GM19025 (cell line): ENCODE results near the gene ZFAND3.
"Not testable (repeated sequence)": the region's sequence is repeated elsewhere in the genome, so short reads cannot be mapped to it uniquely, and the experiment has no call there.

Experiments
- ATAC-seq: cut with Tn5 transposase; IDR thresholded peaks from one replicate; pipeline ENCODE4 v1.9.1; 2021; ENCODE audit warnings: mild to moderate bottlenecking, low read depth, moderate library complexity; ENCODE audit not compliant: unreplicated experiment

ZFAND3 gene

DNA sequence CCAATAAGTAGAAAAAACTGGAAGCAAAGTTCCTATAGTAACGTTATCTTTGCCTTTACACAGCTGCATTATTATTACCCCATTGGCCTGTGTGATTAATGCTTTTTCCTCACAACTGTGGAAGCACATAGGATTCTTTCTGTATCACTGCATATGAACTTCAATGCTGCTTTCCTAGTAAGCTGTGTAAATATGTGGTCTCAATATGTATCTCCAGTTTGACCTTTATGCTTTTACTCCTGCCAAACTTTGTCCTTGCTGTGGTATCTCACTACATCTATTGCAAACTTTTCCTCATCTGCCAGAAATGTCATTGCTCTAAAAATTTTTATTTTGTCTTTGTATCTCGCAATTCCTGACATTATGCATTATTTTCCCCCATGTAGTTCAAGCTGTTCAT, 168.6 kb downstream of the ZFAND3 start:
- no peak for ATAC-seq

DNA sequence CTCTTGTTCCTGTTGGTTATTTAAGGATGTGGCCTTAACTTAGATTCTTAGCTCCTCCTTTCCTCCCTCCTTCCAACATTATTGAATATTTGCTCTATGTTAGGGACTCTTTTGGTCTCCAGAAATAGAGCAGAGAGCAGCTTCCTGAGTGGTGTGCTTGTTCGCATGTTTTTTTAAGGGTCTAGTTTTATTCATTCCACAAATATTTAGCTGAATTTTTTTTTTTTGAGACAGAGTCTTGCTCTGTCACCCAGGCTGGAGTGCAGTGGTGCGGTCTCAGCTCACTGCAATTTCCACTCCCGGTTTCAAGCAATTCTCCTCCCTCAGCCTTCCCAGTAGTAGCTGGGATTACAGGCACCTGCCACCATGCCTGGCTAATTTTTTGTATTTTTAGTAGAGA, 169.2 kb downstream of the ZFAND3 start:
- ATAC-seq, result no peak

DNA sequence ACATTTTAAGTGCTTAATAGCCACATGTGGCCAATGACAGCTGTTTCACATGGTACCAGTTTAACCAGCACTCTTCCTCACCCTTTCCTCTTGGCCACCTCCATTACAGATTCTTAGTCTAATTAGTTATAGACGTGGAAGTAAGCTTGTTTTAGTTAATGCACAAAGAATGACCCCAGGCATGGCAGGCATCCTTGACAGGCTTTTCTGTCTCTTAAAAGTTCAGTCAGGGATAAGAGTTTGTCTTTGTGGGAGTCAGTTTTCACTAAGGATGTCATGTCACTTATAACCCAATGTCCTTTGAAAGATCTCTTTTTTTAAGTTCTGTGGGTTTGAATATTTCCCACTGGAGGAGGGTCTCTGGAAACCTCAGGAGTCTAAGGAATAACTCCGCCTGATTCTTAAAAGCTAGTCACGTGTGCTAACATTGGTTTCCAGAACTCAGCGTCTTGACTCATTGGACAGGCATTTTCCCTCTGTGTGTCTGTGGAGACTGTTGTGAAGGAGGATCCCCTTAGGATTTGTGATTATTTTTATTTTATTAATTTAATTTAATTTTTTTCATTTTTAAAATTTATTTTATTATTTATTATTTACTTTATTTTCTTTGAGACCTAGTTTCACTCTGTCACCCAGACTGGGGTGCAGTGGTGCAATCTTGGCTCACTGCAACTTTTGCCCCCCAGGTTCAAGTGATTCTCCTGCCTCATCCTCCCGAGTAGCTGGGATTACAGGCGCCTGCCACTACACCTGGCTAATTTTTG, 171.4 kb downstream of the ZFAND3 start:
- ATAC-seq, result no peak

DNA sequence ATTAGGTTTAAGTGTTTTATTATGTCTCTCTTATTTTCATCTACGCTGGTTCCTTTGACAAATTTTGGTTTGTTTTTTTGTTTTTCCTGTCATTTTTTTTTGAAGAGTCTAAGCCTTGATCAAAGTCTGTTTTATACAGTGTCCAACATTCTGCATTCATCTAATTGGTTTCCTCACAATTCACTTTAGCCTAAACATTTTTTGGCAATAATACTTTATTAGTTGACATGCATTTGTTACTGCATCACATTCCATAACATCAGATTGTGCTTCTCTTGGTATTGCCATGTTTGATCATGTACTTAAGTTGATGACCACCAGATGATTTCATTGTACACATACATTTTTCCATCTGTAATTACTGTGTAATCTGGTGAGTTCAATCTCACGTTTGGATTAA, 173.2 kb downstream of the ZFAND3 start:
- no peak for ATAC-seq

DNA sequence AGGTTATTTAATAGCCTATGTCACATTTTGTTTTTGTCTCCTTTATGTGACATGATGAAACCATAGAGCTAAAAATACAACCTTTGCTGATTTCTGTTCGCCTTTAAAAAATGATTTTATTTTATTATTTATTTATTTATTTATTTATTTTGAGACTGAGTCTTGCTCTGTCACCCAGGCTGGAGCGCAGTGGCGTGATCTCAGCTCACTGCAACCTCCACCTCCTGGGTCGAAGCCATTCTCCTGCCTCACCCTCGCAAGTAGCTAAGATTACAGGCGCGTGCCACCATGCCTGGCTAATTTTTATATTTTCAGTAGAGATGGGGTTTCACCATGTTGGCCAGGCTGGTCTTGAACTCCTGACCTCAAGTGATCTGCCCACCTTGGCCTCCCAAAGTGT, 173.7 kb downstream of the ZFAND3 start:
- ATAC-seq, result not testable (repeated sequence)

DNA sequence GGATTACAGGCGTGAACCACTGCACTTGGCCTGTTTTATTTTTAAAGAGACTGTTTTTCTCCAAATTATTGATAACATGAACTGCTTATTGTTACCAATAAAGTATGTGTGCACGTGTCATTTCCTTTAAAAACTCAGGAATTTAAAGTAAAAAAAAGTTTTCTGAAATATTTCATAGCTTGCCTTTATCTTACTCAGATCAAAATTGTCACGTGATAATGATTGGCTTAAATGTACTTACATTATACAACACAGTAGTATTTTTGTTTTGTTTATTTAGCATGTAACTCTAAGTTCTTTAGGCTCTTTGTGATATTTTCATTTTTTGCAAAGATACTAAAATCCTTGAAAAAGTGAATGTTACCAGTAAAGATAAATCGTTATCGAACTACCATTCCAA, 174.1 kb downstream of the ZFAND3 start:
- ATAC-seq, result no peak

DNA sequence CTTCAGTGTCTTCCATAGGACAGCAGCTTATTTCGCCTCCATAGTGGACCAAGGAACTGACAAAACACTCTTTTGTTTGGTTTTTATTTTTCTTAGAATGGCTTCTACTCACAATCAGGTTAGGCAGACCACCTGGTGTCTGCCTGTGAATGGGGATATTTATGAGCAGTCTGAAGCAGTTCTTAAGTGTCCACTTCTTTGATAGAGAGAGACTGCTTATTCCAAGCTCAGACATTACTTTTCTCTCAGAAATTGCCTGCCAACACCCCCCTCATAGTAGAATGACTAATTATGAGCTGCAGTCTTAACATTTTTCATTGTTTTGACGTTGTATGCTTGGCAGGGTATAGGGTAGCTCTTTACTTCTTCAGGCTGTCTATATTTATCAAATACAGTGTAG, 174.7 kb downstream of the ZFAND3 start:
- ATAC-seq, result no peak

DNA sequence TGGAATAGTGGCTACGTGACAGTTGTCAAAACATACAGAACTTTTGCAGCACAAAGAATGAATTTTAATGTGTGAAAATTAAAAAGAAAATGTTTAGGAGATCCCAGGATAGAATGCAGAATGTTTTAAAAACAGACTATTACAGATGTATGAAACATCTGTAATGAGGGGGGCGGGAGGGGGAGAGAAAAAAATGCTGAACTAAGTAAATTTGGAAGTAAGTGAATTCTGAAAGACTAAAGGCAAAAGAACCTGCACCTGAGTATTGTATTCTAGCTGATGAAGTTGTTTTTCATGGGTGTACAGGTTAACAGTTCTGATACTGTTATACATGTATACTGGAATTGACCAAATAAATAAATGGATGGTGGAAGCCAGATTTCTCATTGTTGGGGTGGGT, 178.8 kb downstream of the ZFAND3 start:
- ATAC-seq, result no peak

DNA sequence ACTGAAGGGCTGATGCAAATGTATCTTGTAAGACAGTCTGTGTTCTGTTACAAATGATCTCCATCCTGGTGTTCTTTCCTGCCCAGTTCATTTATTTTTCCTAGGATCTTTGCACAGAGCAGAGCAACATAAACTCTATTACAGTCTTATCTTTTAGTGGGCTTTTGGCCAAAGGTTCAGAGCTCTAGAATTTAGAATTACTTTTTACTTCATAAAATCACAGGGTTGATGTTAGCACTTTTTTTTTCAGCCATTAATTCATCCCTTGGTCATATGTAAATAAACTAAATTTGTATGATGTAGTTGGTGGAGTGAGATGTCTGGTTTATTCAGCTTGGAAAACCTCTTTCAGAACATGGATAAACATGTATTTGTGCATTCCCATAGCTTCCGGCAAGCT, 181.9 kb downstream of the ZFAND3 start:
- ATAC-seq, result no peak

DNA sequence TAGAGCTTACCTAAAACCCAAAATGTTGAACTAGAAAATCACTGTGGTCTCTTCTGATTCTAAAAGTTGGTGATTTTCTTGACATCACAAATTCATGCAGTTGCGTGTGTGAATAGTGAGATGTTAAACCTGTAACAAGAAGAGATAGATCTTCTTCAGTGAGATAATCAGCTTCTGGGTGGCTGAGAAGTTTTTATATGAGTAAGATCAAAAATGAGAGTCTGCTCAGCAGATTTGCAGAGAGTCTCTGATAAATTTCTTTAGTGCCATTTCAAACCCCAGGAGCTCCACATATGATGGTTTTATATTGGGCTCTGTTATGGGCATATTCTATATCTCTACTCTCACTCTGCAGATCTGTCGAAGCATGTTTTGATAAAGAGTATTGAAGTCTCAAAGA, 185.4 kb downstream of the ZFAND3 start:
- no peak for ATAC-seq

DNA sequence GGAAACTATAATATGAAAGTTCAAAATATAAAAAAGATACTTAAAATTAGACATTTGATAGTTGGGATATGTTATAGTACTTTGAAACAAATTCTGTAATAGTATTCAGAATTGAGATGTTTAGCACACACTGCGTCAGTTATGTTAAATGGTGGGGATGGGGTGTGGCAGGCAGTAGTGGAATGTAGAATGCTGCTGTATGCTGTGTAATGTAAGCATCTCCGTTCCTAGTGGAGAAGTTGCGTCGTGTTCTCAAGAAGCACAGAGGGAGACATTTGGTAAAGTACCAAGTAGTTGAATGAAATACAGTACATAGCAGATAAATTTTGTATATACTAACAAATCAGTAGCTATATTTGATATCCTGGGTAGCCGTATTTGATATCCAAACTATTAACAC, 192.4 kb downstream of the ZFAND3 start:
- no peak for ATAC-seq

DNA sequence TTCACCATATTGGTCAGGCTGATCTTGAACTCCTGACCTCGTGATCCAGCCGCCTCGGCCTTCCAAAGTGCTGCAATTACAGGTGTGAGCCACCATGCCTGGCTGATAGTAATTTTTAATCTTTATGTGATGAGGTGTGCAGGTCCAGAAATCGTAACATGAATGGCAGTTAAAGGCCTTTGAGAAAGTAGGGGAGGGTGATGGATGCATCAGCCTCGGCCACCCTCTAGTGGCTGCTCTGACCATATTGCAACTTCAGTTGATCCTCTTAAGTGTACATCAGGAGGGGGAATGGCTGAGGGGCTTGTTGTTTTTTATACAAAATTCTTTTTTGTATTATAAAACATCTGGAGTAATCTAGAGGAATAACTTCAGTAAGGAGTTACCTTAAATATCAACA, 193.0 kb downstream of the ZFAND3 start:
- ATAC-seq, result no peak

DNA sequence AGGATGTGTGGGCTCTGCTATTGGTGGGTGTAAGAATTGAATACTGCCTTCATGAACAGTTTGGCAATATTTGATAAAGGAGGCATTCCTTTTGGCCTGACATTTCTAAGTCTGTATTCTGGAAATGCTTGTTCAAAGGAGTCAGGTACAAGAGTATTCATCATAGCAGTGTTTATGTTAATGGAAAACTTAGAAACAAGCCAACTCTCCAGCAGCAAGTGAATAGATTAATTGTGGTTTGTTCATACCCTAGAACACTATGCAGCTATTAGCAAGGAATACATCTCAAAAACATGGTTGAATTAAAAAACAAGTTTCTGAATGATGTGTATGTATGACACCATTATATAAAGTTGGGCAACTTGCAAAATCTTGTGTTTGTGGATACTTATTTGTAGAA, 195.8 kb downstream of the ZFAND3 start:
- no peak for ATAC-seq

DNA sequence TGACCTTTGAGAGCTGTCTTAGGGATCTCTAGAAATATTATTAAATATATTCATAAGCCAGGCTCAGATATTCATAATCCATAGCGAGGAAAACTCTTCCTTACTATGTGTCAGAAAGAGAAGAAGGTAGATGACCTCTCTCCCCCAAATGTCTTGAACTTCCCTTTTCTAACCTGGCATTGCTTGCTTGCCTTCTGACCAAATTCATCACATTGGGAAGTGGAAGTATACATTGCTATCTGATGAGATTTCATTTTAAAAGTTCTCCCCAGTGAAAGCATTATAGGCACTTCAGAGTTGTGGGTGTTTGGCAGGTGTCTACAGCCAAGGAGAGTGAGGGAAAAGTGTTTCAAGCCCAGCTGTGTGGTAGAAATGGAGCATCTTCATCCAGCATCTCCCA, 197.3 kb downstream of the ZFAND3 start:
- no peak for ATAC-seq

DNA sequence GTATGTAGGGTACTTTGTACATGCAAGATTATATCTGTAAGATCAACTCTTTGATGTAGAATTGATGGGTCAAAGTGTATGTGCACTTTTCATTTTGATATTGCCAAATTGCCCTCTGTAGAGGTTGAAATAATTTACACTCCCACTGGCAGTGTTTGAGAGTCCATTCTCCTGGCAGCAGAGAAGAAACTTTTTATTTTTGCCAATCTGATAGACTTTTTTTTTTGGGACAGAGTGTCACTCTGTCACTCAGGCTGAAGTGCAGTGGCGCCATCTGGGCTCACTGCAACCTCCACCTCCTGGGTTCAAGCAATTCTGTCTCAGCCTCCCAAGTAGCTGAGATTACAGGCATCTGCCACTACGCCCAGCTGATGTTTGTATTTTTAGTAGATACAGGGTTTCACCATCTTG, 199.2 kb downstream of the ZFAND3 start:
- ATAC-seq, result no peak

DNA sequence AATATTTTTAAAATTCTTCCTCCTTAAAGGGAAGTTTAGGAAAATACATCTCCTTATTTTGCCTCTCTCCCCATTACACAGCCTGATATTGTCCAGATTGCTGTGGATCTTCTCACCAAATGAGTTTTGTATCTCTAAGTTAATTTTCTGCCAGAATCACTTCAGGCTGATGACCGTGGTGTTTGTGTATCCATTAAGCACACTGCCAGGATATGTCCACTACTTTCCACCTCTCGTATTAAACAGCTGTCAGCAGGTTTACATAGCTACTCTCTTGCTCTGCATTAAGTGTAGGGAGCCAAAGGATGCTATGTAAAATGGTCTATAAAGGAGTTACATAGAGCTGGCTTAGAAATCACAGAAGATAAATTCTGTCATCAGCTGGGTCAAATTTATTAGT, 201.1 kb downstream of the ZFAND3 start:
- no peak for ATAC-seq

DNA sequence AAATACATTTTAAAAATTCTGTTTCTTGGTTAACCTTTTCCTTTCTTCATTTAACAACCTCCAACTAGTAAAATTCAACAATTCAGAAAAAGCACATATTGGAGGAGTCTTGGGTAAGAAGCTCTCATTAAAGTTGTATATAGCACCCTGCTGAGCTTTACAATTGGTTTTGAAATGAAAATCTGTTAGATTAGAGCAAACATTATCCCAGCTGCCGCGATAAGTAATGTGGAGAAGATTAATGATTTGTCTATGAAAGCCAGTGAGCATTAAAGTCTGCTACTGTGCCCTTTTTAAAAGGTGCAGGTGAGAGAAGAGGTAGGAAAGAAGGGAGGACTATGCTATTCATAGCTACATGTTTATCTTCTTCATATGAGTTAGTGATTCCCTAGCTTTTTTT, 201.5 kb downstream of the ZFAND3 start:
- no peak for ATAC-seq

DNA sequence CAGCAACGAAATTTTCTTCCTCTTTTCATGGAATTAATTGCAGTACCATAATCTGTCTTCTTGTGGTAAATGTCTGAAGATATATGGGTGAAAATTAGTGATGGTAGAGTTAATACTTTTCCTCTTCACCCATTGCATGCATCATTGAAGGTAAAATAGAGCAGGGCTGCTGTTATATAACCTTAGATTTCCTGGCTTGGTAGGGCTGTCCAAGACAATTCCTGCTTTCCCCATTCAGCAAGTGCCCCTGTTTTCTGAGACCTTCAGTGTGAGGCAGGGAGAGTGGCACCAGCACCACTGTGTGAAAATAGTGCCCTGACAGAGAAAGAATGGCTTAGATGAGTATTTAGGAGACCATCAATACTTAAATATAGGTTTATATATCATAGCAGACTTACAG, 202.0 kb downstream of the ZFAND3 start:
- no peak for ATAC-seq

DNA sequence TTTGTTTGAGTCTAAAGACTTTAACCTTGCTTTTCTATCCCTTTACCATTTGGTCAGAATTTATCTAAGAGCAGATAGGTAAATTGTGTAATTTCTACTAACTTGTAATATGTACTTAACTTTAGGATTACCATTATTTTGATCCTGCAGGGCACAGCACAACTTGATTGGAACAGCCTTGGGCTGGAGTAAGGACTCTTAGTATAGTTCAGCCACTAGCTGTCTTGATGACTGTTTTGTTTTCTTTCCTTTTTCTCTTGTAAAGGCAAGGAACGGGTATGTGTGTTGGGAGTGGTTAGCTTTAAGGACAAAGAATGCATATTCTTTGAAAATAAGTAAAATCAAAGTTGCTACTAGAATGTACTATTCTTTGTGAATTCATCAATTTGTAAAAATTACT, 203.2 kb downstream of the ZFAND3 start:
- no peak for ATAC-seq

DNA sequence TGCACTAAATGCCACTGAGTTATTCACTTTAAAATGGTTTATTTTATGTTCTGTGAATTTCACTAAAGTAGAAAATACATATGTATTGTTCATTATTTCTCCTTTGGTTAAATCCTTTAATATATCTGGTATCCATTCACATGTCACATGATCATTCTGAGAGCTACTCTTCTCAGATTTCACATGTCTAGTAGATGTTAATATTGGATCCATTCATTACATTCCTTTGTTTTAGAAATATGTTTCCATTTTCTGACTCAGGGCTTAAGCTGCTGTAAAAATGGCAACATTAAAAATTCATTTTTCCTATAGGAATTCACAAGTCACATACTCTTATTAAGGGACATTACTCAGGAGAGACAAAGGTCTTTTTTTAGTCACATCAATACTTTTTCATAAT, 205.4 kb downstream of the ZFAND3 start:
- ATAC-seq, result no peak

DNA sequence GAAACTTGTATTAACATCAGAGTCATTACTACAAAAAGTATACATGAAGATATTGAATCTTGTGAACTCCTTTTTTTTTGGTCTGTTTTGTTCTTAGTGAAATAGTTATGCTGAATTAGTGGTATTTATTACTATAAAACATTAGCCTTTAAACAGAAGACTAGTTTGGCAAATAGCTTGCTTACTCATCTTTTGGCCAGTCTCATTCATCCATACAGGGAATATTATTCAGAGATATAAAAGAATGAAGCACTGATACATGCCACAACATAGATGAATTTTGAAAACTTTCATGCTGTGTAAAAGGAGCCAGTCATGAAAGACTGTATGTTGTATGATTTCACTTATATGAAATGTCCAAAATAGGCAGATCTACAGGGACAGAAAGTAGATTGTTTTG, 205.9 kb downstream of the ZFAND3 start:
- no peak for ATAC-seq

DNA sequence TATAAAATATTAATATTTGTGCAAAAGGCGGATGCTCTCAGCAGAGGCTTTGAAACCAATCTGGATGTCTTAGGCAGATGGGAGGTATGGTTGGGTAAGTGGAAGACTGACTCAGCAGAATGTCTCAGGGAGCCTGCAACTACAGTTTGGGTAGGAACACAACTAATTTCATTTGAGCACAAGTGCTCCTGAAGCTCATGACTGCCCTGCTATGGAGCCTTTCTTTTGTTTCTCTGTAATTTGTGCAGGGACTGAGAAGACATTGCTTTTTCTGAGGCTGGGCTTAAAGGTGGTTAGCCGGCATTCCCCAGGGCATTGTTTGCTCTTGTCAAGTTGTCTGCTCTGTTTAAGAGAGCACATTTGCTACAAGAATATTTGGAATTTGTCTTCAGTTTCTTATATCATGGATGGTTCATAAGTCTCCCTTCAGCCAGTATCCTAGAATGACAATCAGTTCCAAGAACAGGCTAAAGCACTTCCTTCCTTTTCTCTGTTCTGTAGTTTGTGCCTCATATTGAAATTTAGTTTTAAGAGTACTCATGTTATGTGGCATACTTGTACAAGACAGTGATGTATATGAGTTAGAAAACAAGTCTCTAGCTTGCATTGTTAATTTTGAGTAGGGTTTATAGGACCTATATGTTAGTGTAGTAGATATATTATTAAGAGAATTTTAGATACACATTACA, 208.3 kb downstream of the ZFAND3 start:
- ATAC-seq, result no peak
